GM12865 (cell line): Measurements from ENCODE around the gene RASA2.

Source experiments
- DNase-seq: peaks from one replicate; pipeline ENCODE4 v3.0.0; 2010; ENCODE audit warnings: low read depth
- H3K4me3 ChIP-seq: 2 replicates; pipeline ENCODE4 v1.5.1; 2011; ENCODE audit warnings: mild to moderate bottlenecking, low read depth, low read length, control low read depth
- CTCF ChIP-seq: IDR thresholded peaks from 2 replicates; pipeline ENCODE4 v1.5.1; 2011; ENCODE audit warnings: low read length, control low read depth, low read depth, inconsistent platforms; ENCODE audit not compliant: insufficient read depth; ENCODE audit errors: missing control alignments

The RASA2 gene

GRCh38 chr3:141519587-141519986 lies 32.8 kb downstream of the RASA2 start:
- no peak for TF ChIP-seq CTCF
- DNase-seq = no peak
- no peak overlapping the region for H3K4me3 ChIP-seq

GRCh38 chr3:141521781-141522180 lies 35.0 kb downstream of the RASA2 start:
- TF ChIP-seq CTCF = no peak
- no peak for DNase-seq
- H3K4me3 ChIP-seq = no peak overlapping the region

- no peak for DNase-seq
- H3K4me3 ChIP-seq = no peak overlapping the region
- no peak for TF ChIP-seq CTCF
Observed at GRCh38 chr3:141523615-141524375, 37.0 kb downstream of the RASA2 start.

GRCh38 chr3:141524988-141525387 lies 38.2 kb downstream of the RASA2 start:
- TF ChIP-seq CTCF = no peak
- no peak overlapping the region for H3K4me3 ChIP-seq
- DNase-seq = no peak

- H3K4me3 ChIP-seq = no peak overlapping the region
- no peak for TF ChIP-seq CTCF
- DNase-seq = no peak
Observed at GRCh38 chr3:141525814-141526213, 39.0 kb downstream of the RASA2 start.

GRCh38 chr3:141526709-141527108 lies 39.9 kb downstream of the RASA2 start:
- no peak for DNase-seq
- TF ChIP-seq CTCF = no peak
- no peak overlapping the region for H3K4me3 ChIP-seq

GRCh38 chr3:141528800-141529199 lies 42.0 kb downstream of the RASA2 start:
- DNase-seq = no peak
- TF ChIP-seq CTCF = no peak
- no peak overlapping the region for H3K4me3 ChIP-seq
